GM12878 (cell line): ENCODE results near the gene ZBTB3. TPM values are rescaled to one million over a fixed set of nuclear protein-coding genes. Genes with fewer than 3 reads are reported as not detected.

Experiments used
- CREM ChIP-seq: IDR thresholded peaks from 2 replicates; pipeline ENCODE4 v1.6.1; 2014; ENCODE audit warnings: antibody characterized with exemption, low read depth
- ELK1 ChIP-seq: IDR thresholded peaks from 2 replicates; pipeline ENCODE4 v1.6.1; 2012; ENCODE audit warnings: low read depth, low read length, improper control_type of control experiment
- ETV6 ChIP-seq, 2 experiments: fragments of 450-650 bp in 1 of 2; IDR thresholded peaks in 1 of 2; conservative IDR thresholded peaks in 1 of 2; 2 replicates each; pipeline ENCODE4 v1.6.1; 2014; ENCODE audit warnings: antibody characterized with exemption in 1 of 2, borderline replicate concordance in 1 of 2, low read depth in 1 of 2, mild to moderate bottlenecking in 1 of 2, moderate library complexity in 1 of 2
- MTA2 ChIP-seq: fragments of 450-650 bp; IDR thresholded peaks from 2 replicates; pipeline ENCODE4 v1.6.1; 2016; ENCODE audit warnings: low read depth, mild to moderate bottlenecking, moderate library complexity
- MTA3 ChIP-seq: IDR thresholded peaks from 2 replicates; pipeline ENCODE4 v1.6.1; 2012; ENCODE audit warnings: low read length, inconsistent platforms, borderline replicate concordance
- POLR2AphosphoS2 ChIP-seq: IDR thresholded peaks from 2 replicates; pipeline ENCODE4 v1.6.1; 2011; ENCODE audit warnings: low read depth, mild to moderate bottlenecking, low read length, improper control_type of control experiment, moderate library complexity
- POU2F2 ChIP-seq: IDR thresholded peaks from 3 replicates; pipeline ENCODE4 v1.6.1; 2011; ENCODE audit warnings: low read depth, mild to moderate bottlenecking, low read length, borderline replicate concordance
- REST ChIP-seq: IDR thresholded peaks from 2 replicates; pipeline ENCODE4 v1.6.1; 2012; ENCODE audit warnings: mild to moderate bottlenecking, low read depth, low read length
- SIX5 ChIP-seq: IDR thresholded peaks from 2 replicates; pipeline ENCODE4 v1.6.1; 2011; ENCODE audit warnings: mild to moderate bottlenecking, low read depth, low read length, moderate library complexity; ENCODE audit not compliant: severe bottlenecking
- SMAD1 ChIP-seq: fragments of 450-650 bp; IDR thresholded peaks from 2 replicates; pipeline ENCODE4 v1.6.1; 2018; ENCODE audit warnings: mild to moderate bottlenecking, low read depth; ENCODE audit not compliant: partially characterized antibody
- SMC3 ChIP-seq: IDR thresholded peaks from 2 replicates; pipeline ENCODE4 v1.6.1; 2011; ENCODE audit warnings: low read length, improper control_type of control experiment, borderline replicate concordance
- SPI1 ChIP-seq: IDR thresholded peaks from 2 replicates; pipeline ENCODE4 v1.6.1; 2011; ENCODE audit warnings: low read depth, mild to moderate bottlenecking, low read length, moderate library complexity, borderline replicate concordance; ENCODE audit not compliant: insufficient read depth
- SUZ12 ChIP-seq: fragments of 200-600 bp; sonication (generic); IDR thresholded peaks from one replicate; pipeline ENCODE4 v1.6.1; 2018; ENCODE audit warnings: antibody characterized with exemption, mild to moderate bottlenecking; ENCODE audit not compliant: unreplicated experiment
- TCF12 ChIP-seq: IDR thresholded peaks from 2 replicates; pipeline ENCODE4 v1.6.1; 2011; ENCODE audit warnings: low read depth, mild to moderate bottlenecking, low read length
- ZBED1 ChIP-seq: IDR thresholded peaks from 2 replicates; pipeline ENCODE4 v1.6.1; 2016; ENCODE audit warnings: borderline replicate concordance
- ZNF207 ChIP-seq: fragments of 450-650 bp; IDR thresholded peaks from 2 replicates; pipeline ENCODE4 v1.6.1; 2014; ENCODE audit warnings: antibody characterized with exemption, mild to moderate bottlenecking, borderline replicate concordance
- ZNF274 ChIP-seq: IDR thresholded peaks from one replicate; pipeline ENCODE4 v1.8.0; 2011; ENCODE audit not compliant: insufficient read length, insufficient read depth
- polyA plus RNA-seq, 11 experiments: library from polyadenylated mRNA; depleted of rRNA in 4 of 11; unstranded in 6 of 11; stranded (reverse) in 5 of 11; fragments of >200 nt; fragmentation: Nextera tagmentation in 4 of 11; fragmentation: Illumina TruSeq in 1 of 11; extraction: Ambion mirVana in 4 of 11; extraction: Trizol in 1 of 11; gene quantifications; 1 replicate in 1 of 11; 2 replicates in 10 of 11; pipeline versions ENCODE4 v1.2.1 to v1.2.3, GENCODE V29; 2011 to 2016; ENCODE audit warnings: inconsistent platforms in 2 of 11, missing spikeins in 2 of 11, low read depth in 1 of 11
- total RNA-seq, 4 experiments: library from RNA; depleted of rRNA in 3 of 4; stranded (reverse); fragments of >200 nt in 3 of 4; fragmentation: Illumina TruSeq in 1 of 4; extraction: Trizol in 1 of 4; gene quantifications; 2 replicates each; pipeline versions ENCODE4 v1.2.1 to v1.2.3, GENCODE V29; 2013 to 2021
- TF ChIP-seq, protein P1 (sequence below): fragments of 450-650 bp; IDR thresholded peaks from 2 replicates; pipeline ENCODE4 v1.6.1; 2018; ENCODE audit warnings: borderline replicate concordance, mild to moderate bottlenecking; ENCODE audit not compliant: partially characterized antibody
- TF ChIP-seq, protein P2 (sequence below): fragments of 450-650 bp; IDR thresholded peaks from 2 replicates; pipeline ENCODE4 v1.6.1; 2017; ENCODE audit warnings: antibody characterized with exemption, mild to moderate bottlenecking, moderate library complexity

Gene ZBTB3
- total and polyA plus RNA-seq, 10 of the 15 experiments (the other 5 are each of a cell fraction or from before 2014, with no cell fraction given) = 1.4 to 7.7 (median 4.8) TPM

GRCh38 chr11:62727872-62728170 is 26.1 kb downstream of the ZBTB3 start (continued):
- TF ChIP-seq, protein P1, sequence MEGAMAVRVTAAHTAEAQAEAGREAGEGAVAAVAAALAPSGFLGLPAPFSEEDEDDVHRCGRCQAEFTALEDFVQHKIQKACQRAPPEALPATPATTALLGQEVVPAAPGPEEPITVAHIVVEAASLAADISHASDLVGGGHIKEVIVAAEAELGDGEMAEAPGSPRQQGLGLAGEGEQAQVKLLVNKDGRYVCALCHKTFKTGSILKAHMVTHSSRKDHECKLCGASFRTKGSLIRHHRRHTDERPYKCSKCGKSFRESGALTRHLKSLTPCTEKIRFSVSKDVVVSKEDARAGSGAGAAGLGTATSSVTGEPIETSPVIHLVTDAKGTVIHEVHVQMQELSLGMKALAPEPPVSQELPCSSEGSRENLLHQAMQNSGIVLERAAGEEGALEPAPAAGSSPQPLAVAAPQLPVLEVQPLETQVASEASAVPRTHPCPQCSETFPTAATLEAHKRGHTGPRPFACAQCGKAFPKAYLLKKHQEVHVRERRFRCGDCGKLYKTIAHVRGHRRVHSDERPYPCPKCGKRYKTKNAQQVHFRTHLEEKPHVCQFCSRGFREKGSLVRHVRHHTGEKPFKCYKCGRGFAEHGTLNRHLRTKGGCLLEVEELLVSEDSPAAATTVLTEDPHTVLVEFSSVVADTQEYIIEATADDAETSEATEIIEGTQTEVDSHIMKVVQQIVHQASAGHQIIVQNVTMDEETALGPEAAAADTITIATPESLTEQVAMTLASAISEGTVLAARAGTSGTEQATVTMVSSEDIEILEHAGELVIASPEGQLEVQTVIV = no peak
- TF ChIP-seq SIX5 = no peak
- no peak for TF ChIP-seq MTA3
- no peak for TF ChIP-seq POU2F2
- no peak for TF ChIP-seq SPI1
- TF ChIP-seq ZNF274 = no peak
- TF ChIP-seq POLR2AphosphoS2 = no peak
- TF ChIP-seq, protein P2, sequence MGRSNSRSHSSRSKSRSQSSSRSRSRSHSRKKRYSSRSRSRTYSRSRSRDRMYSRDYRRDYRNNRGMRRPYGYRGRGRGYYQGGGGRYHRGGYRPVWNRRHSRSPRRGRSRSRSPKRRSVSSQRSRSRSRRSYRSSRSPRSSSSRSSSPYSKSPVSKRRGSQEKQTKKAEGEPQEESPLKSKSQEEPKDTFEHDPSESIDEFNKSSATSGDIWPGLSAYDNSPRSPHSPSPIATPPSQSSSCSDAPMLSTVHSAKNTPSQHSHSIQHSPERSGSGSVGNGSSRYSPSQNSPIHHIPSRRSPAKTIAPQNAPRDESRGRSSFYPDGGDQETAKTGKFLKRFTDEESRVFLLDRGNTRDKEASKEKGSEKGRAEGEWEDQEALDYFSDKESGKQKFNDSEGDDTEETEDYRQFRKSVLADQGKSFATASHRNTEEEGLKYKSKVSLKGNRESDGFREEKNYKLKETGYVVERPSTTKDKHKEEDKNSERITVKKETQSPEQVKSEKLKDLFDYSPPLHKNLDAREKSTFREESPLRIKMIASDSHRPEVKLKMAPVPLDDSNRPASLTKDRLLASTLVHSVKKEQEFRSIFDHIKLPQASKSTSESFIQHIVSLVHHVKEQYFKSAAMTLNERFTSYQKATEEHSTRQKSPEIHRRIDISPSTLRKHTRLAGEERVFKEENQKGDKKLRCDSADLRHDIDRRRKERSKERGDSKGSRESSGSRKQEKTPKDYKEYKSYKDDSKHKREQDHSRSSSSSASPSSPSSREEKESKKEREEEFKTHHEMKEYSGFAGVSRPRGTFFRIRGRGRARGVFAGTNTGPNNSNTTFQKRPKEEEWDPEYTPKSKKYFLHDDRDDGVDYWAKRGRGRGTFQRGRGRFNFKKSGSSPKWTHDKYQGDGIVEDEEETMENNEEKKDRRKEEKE = no peak
- no peak for TF ChIP-seq ZBED1
- TF ChIP-seq CREM = no peak
- TF ChIP-seq ELK1 = no peak; the same call in 1 of the 2 replicates
- no peak for TF ChIP-seq MTA2
- TF ChIP-seq SMAD1 = no peak
- no peak for TF ChIP-seq ETV6 (conservative IDR thresholded peaks at IDR 0.05 in 1 of 2, IDR thresholded peaks at IDR 0.05 in 1 of 2; ENCODE audit: borderline replicate concordance in 1 of 2, low read depth in 1 of 2)
- TF ChIP-seq TCF12 = no peak
- TF ChIP-seq SUZ12 = no peak
- no peak for TF ChIP-seq SMC3
- no peak for TF ChIP-seq ZNF207
- TF ChIP-seq REST = no peak
